ENCODE measurements around the gene CTDSPL. TPM values are rescaled to one million over a fixed set of nuclear protein-coding genes. Genes with fewer than 3 reads are reported as not detected.

CTDSPL gene
- polyA plus RNA-seq, 1 of the 3 experiments (the other 2 are of a cell fraction): 22.1 TPM

DNA sequence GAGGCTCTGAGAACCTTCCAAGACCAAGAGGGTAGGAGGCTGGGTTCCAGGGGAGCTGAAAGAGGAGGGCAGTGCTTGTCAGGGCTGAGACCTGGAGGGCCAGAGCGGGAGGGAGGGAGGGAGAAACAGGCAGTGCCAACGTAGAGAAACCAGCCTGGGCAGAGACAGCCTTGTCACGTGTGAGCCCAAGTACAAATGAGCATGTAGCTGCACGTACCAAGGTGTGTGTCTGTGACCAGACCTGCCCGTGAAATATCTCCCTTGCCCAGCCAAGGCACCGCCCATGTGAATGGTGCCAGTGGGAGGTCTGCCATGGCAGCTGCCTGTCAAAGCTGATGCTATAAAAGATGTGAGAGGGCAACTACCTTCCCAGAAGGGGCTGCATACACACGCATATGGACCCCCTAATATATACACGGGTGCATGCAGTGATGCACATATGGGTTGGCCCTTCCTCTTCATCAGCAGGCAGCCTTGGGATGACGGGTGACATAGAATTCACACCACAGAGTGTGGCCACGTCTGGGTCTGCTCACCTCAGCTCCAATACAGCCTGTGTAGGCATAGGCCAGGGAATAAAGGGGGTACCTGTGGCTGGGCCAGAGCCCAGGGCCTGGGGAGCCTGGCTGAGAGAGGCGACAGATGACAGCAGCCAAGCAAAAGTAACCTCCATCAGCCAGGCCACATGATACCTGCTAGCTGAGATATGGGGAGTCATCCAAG lies 7.8 kb upstream of the CTDSPL start:
- peaks cover 3% of the 10 kb centered on the region for H3F3A ChIP-seq (replicated peaks; ENCODE audit: insufficient read depth)
- H3K4me2 ChIP-seq: no peak overlapping the region
- WGBS (ENCODE audit: low lambda C conversion rate): 83% methylated on average over 8 of the region's 11 CpGs
- TF ChIP-seq RCOR1 (IDR thresholded peaks at IDR 0.05; ENCODE audit: low read length) (no peak), RFX5 (IDR thresholded peaks at IDR 0.05; ENCODE audit: low read length) (no peak), MXI1 (IDR thresholded peaks at IDR 0.05; ENCODE audit: low read depth, low read length) (no peak), TEAD4 (IDR thresholded peaks at IDR 0.05; ENCODE audit: borderline replicate concordance, insufficient read depth) (no peak), POLR2AphosphoS5 (IDR thresholded peaks at IDR 0.05; ENCODE audit: low read depth, low read length) (no peak), JUND (IDR thresholded peaks at IDR 0.05) (no peak), YY1 (IDR thresholded peaks at IDR 0.05; ENCODE audit: low read depth) (no peak), TCF12 (IDR thresholded peaks at IDR 0.05) (no peak), TAF1 (IDR thresholded peaks at IDR 0.05; ENCODE audit: borderline replicate concordance, low read depth, low read length) (no peak)
- TF ChIP-seq, protein P1, sequence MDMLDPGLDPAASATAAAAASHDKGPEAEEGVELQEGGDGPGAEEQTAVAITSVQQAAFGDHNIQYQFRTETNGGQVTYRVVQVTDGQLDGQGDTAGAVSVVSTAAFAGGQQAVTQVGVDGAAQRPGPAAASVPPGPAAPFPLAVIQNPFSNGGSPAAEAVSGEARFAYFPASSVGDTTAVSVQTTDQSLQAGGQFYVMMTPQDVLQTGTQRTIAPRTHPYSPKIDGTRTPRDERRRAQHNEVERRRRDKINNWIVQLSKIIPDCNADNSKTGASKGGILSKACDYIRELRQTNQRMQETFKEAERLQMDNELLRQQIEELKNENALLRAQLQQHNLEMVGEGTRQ (IDR thresholded peaks at IDR 0.05; ENCODE audit: borderline replicate concordance, low read depth, low read length): no peak
- TF ChIP-seq, protein P2, sequence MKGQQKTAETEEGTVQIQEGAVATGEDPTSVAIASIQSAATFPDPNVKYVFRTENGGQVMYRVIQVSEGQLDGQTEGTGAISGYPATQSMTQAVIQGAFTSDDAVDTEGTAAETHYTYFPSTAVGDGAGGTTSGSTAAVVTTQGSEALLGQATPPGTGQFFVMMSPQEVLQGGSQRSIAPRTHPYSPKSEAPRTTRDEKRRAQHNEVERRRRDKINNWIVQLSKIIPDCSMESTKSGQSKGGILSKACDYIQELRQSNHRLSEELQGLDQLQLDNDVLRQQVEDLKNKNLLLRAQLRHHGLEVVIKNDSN (IDR thresholded peaks at IDR 0.05; ENCODE audit: borderline replicate concordance, low read depth): no peak
- TF ChIP-seq, protein P3, sequence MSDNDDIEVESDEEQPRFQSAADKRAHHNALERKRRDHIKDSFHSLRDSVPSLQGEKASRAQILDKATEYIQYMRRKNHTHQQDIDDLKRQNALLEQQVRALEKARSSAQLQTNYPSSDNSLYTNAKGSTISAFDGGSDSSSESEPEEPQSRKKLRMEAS (IDR thresholded peaks at IDR 0.05; ENCODE audit: low read depth): no peak
- H3K9me3 ChIP-seq: no peaks in the 10 kb centered on the region
- H3K9me2 ChIP-seq: no peaks in the 10 kb centered on the region
- ChIA-PET CTCF (interaction anchor here (1.1 to 4.6 kb wide), 8 partner anchors 15 to 149 kb away, joined by 3 to 77 read pairs (median 5); no protein-coding TSS in a partner anchor), POLR2A (interaction anchor here (1.1 to 1.2 kb wide), 2 partner anchors 113 to 141 kb away, joined by 3 read pairs; no protein-coding TSS in a partner anchor)
- no peaks in the 10 kb centered on the region; a peak in 1 of 4 replicates for H3K4me1 ChIP-seq (ENCODE audit: control insufficient read depth in 1 of 2, insufficient read depth in 2 of 2, low read depth in 1 of 2, low read length in 1 of 2)
- peaks cover 3% of the 10 kb centered on the region; the same call in 1 of the 2 replicates for H3K79me2 ChIP-seq (ENCODE audit: insufficient read depth)
- no peak overlapping the region for H2AFZ ChIP-seq (ENCODE audit: low read depth)
- H3K27ac ChIP-seq (ENCODE audit: low read depth in 2 of 2, low read length in 1 of 2): no peak overlapping the region
- H4K20me1 ChIP-seq (ENCODE audit: insufficient read depth): no peaks in the 10 kb centered on the region
- H3K4me3 ChIP-seq (ENCODE audit: low read depth in 2 of 2, low read length in 1 of 2): no peak overlapping the region
- H3K36me3 ChIP-seq (replicated peaks in 1 of 2; ENCODE audit: control insufficient read depth in 1 of 2, insufficient read depth in 2 of 2, low read length in 1 of 2): peaks cover 3 to 4% of the 10 kb centered on the region in 2 experiments
- no peak overlapping the region for H3K9ac ChIP-seq
- DNase-seq: no peak
- no peaks in the 10 kb centered on the region for H3K27me3 ChIP-seq (ENCODE audit: insufficient read depth)

DNA sequence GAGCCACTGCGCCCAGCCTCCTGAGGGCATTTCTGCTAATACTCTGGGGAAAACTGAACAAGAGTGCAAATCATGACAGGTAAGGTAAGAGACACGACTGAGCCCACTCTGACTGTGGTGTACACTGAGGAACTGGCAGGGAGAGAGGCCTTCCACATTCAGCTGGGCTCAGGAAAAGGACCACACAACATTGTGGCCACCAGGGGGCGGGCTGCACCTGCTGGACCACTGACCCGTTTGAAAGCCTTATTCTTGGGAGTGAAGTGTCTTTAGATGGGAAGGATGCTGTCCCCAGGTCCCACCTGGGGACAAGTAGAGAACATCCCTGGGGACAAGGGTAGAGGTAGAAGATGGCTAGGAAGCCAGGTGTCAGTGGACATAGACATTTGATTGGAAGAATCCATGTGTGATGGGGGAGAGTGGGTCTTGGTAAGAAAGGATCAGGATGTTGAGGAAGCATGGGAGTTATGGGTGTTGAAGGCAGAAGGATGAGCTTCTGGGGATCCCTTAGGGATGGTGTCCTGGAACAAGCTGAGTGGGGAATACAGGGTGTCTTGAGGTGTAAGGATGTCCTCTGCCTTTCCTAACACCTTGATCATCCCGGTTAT lies 6.2 kb upstream of the CTDSPL start:
- no peak overlapping the region for H3K27ac ChIP-seq (ENCODE audit: low read depth in 2 of 2, low read length in 1 of 2)
- peaks cover 3% of the 10 kb centered on the region for H3F3A ChIP-seq (replicated peaks; ENCODE audit: insufficient read depth)
- H3K79me2 ChIP-seq (ENCODE audit: insufficient read depth): peaks cover 16% of the 10 kb centered on the region; the same call in 1 of the 2 replicates
- no peak overlapping the region; a peak in 1 of 4 replicates for H3K4me3 ChIP-seq (ENCODE audit: low read depth in 2 of 2, low read length in 1 of 2)
- 47% methylated on average over 4 of the region's 5 CpGs for WGBS (ENCODE audit: low lambda C conversion rate)
- no peaks in the 10 kb centered on the region for H4K20me1 ChIP-seq (ENCODE audit: insufficient read depth)
- peak; percentile 79 for DNase-seq
- H3K36me3 ChIP-seq (replicated peaks in 1 of 2; ENCODE audit: control insufficient read depth in 1 of 2, insufficient read depth in 2 of 2, low read length in 1 of 2): peaks cover 0 to 4% of the 10 kb centered on the region in 2 experiments
- ChIA-PET CTCF (interaction anchor here (0.6 to 4.6 kb wide), 45 partner anchors 9 to 634 kb away, joined by 3 to 77 read pairs (median 4); no protein-coding TSS in a partner anchor), POLR2A (interaction anchor here (0.7 kb wide), 1 partner anchor 119 kb away, joined by 3 read pairs; no protein-coding TSS in a partner anchor)
- no peaks in the 10 kb centered on the region for H3K9me3 ChIP-seq
- H3K9ac ChIP-seq: no peak overlapping the region
- H3K27me3 ChIP-seq (ENCODE audit: insufficient read depth): no peaks in the 10 kb centered on the region
- peaks cover 6 to 10% of the 10 kb centered on the region in 2 experiments; a peak in 3 of 4 replicates for H3K4me1 ChIP-seq (ENCODE audit: control insufficient read depth in 1 of 2, insufficient read depth in 2 of 2, low read depth in 1 of 2, low read length in 1 of 2)
- no peaks in the 10 kb centered on the region for H3K9me2 ChIP-seq
- H3K4me2 ChIP-seq: no peak overlapping the region
- no peak overlapping the region for H2AFZ ChIP-seq (ENCODE audit: low read depth)
- TF ChIP-seq FOXJ3 (CRISPR knock-in tag; IDR thresholded peaks at IDR 0.05): no peak
- no peak for TF ChIP-seq TCF12 (IDR thresholded peaks at IDR 0.05)
- no peak for TF ChIP-seq FOSL2 (IDR thresholded peaks at IDR 0.05; ENCODE audit: borderline replicate concordance, low read depth)
- TF ChIP-seq, protein P4, sequence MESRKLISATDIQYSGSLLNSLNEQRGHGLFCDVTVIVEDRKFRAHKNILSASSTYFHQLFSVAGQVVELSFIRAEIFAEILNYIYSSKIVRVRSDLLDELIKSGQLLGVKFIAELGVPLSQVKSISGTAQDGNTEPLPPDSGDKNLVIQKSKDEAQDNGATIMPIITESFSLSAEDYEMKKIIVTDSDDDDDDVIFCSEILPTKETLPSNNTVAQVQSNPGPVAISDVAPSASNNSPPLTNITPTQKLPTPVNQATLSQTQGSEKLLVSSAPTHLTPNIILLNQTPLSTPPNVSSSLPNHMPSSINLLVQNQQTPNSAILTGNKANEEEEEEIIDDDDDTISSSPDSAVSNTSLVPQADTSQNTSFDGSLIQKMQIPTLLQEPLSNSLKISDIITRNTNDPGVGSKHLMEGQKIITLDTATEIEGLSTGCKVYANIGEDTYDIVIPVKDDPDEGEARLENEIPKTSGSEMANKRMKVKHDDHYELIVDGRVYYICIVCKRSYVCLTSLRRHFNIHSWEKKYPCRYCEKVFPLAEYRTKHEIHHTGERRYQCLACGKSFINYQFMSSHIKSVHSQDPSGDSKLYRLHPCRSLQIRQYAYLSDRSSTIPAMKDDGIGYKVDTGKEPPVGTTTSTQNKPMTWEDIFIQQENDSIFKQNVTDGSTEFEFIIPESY (IDR thresholded peaks at IDR 0.05; ENCODE audit: borderline replicate concordance, low read depth): no peak
- TF ChIP-seq YY1 (IDR thresholded peaks at IDR 0.05; ENCODE audit: low read depth): no peak
- no peak for TF ChIP-seq RCOR1 (IDR thresholded peaks at IDR 0.05; ENCODE audit: low read length)
- no peak for TF ChIP-seq MXI1 (IDR thresholded peaks at IDR 0.05; ENCODE audit: low read depth, low read length)
- TF ChIP-seq GABPA (IDR thresholded peaks at IDR 0.05; ENCODE audit: low read depth): no peak
- TF ChIP-seq, protein P2 (IDR thresholded peaks at IDR 0.05; ENCODE audit: borderline replicate concordance, low read depth): no peak
- peak; percentile 97 for TF ChIP-seq RAD21 (IDR thresholded peaks at IDR 0.05; ENCODE audit: low read length)
- TF ChIP-seq GATA2 (CRISPR knock-in tag; IDR thresholded peaks at IDR 0.05): no peak

All from SK-N-SH (cell line).